Fibroblast of the conjunctiva (primary cell): ENCODE measurements around the gene ATRN.

Source experiments
- DNase-seq: peaks from one replicate; pipeline ENCODE4 v3.0.0-alpha.2; 2010; ENCODE audit warnings: low read depth

Gene ATRN

GRCh38 chr20:3628502-3629314, 157.9 kb downstream of the ATRN start:
- DNase-seq, result no peak

GRCh38 chr20:3629893-3630292, 159.1 kb downstream of the ATRN start:
- no peak for DNase-seq

- no peak for DNase-seq
Measured at GRCh38 chr20:3630429-3630828, 159.6 kb downstream of the ATRN start.

GRCh38 chr20:3631534-3631933, 160.7 kb downstream of the ATRN start:
- DNase-seq, result no peak

- DNase-seq, result no peak
Measured at GRCh38 chr20:3632311-3633004, 161.6 kb downstream of the ATRN start.

GRCh38 chr20:3633913-3634478, 163.2 kb downstream of the ATRN start:
- DNase-seq, result no peak

GRCh38 chr20:3635346-3635745, 164.5 kb downstream of the ATRN start:
- DNase-seq, result no peak

GRCh38 chr20:3640259-3640658, 169.4 kb downstream of the ATRN start:
- no peak for DNase-seq

- no peak for DNase-seq
Measured at GRCh38 chr20:3645309-3646066, 174.7 kb downstream of the ATRN start.

GRCh38 chr20:3646067-3646440, 175.2 kb downstream of the ATRN start:
- DNase-seq, result no peak

GRCh38 chr20:3646651-3647050, 175.8 kb downstream of the ATRN start:
- DNase-seq, result no peak

GRCh38 chr20:3647473-3647872, 176.7 kb downstream of the ATRN start:
- DNase-seq, result no peak

- DNase-seq, result no peak
Measured at GRCh38 chr20:3648951-3649350, 178.1 kb downstream of the ATRN start.

- no peak for DNase-seq
Measured at GRCh38 chr20:3651204-3651962, 180.6 kb downstream of the ATRN start.

- DNase-seq, result no peak
Measured at GRCh38 chr20:3652221-3652620, 181.4 kb downstream of the ATRN start.

- no peak for DNase-seq
Measured at GRCh38 chr20:3652676-3653596, 182.1 kb downstream of the ATRN start.

- no peak for DNase-seq
Measured at GRCh38 chr20:3653921-3654320, 183.1 kb downstream of the ATRN start.

GRCh38 chr20:3654326-3655130, 183.7 kb downstream of the ATRN start:
- DNase-seq, result no peak

- no peak for DNase-seq
Measured at GRCh38 chr20:3655131-3655405, 184.2 kb downstream of the ATRN start.
